Upper lobe of left lung (tissue), 6 donors: ENCODE results near the gene CROCC. TPM values are rescaled to one million over a fixed set of nuclear protein-coding genes. Genes with fewer than 3 reads are reported as not detected.
A peak's percentile ranks its signal among the peaks of the same experiment; 100 is the strongest.
"Not testable (repeated sequence)": the region's sequence is repeated elsewhere in the genome, so short reads cannot be mapped to it uniquely, and the experiment has no call there.

Experiments
- ATAC-seq, 2 donors: fragments of 200-7000 bp; cut with Tn5 transposase; one replicate each; pipeline ENCODE4 v1.9.1; 2022; ENCODE audit warnings: mild to moderate bottlenecking in 2 of 2, moderate library complexity in 2 of 2; ENCODE audit not compliant: low FRiP score in 2 of 2
- DNase-seq, 2 donors: peaks; one replicate each; pipeline ENCODE4 v3.0.0-alpha.2; 2019 to 2020
- H3K27ac ChIP-seq, 4 donors: fragments of 200-600 bp; sonication (generic); one replicate each; pipeline ENCODE4 v1.5.1; 2016 to 2019
- H3K27me3 ChIP-seq, 4 donors: fragments of 200-600 bp; sonication (generic); one replicate each; pipeline ENCODE4 v1.5.1; 2017 to 2019
- H3K36me3 ChIP-seq, 4 donors: fragments of 200-600 bp; sonication (generic); one replicate each; pipeline ENCODE4 v1.5.1; 2016 to 2019
- H3K4me1 ChIP-seq, 4 donors: fragments of 200-600 bp; sonication (generic); one replicate each; pipeline ENCODE4 v1.5.1; 2018 to 2019
- H3K4me3 ChIP-seq, 4 donors: fragments of 200-600 bp; sonication (generic); one replicate each; pipeline ENCODE4 v1.5.1; 2017 to 2019; ENCODE audit warnings: mild to moderate bottlenecking in 2 of 4, moderate library complexity in 1 of 4
- H3K9me3 ChIP-seq, 4 donors: fragments of 200-600 bp; sonication (generic); one replicate each; pipeline ENCODE4 v1.5.1; 2018 to 2019
- CTCF ChIP-seq, 6 experiments: fragments of 450-650 bp in 4 of 6; fragments of 200-600 bp in 2 of 6; sonication (generic) in 2 of 6; IDR thresholded peaks; one replicate each; pipeline ENCODE4 v1.5.1; 2016 to 2019; ENCODE audit warnings: antibody characterized with exemption in 6 of 6
- EP300 ChIP-seq, 4 donors: sonication (generic); formaldehyde crosslinking; IDR thresholded peaks; one replicate each; pipeline ENCODE4 v1.5.1; 2017; ENCODE audit warnings: antibody characterized with exemption in 4 of 4, control low read depth in 2 of 4
- POLR2A ChIP-seq, 4 donors: fragments of 450-650 bp; IDR thresholded peaks; one replicate each; pipeline ENCODE4 v1.5.1; 2016 to 2017; ENCODE audit warnings: antibody characterized with exemption in 4 of 4, mild to moderate bottlenecking in 2 of 4
- POLR2AphosphoS5 ChIP-seq, 2 donors: sonication (generic); formaldehyde crosslinking; IDR thresholded peaks; one replicate each; pipeline ENCODE4 v1.5.1; 2017; ENCODE audit warnings: antibody characterized with exemption in 2 of 2
- WGBS, 2 donors: methylation state at CpG; one replicate each; pipeline ENCODE4 v1.1.5; 2017 to 2018; 5-methylcytosine and 5-hydroxymethylcytosine counted together
- total RNA-seq, 6 donors: library from RNA; depleted of rRNA in 4 of 6; stranded (reverse); fragments of >200 nt in 4 of 6; gene quantifications; one replicate each; pipeline versions ENCODE4 v1.1.0 to v1.2.1, GENCODE V29; 2016 to 2021
- donor health status: DM: no; HTN: no; CAD: no; lungs with moderate emphysema.
- donor health status: DM: no; HTN: yes; CAD: no; lungs with severe emphysema.

CROCC gene
- total RNA-seq, 6 donors from 2014 or later = 21.0 to 184 (median 48.9) TPM

- not testable (repeated sequence) for H3K4me3 ChIP-seq, ATAC-seq, H3K9me3 ChIP-seq, H3K27me3 ChIP-seq, DNase-seq, H3K36me3 ChIP-seq, H3K27ac ChIP-seq
- 80 to 85% methylated on average over 6 of the region's 6 CpGs for WGBS, 2 donors
- peaks cover 7 to 19% (median 10%) of the 10 kb centered on the region in 4 donors for H3K4me1 ChIP-seq
Observed at GRCh38 chr1:16894338-16894737, 27.4 kb upstream of the CROCC start.

GRCh38 chr1:16895233-16895597 is 26.5 kb upstream of the CROCC start:
- not testable (repeated sequence) for DNase-seq, ATAC-seq, H3K36me3 ChIP-seq, H3K27me3 ChIP-seq, H3K9me3 ChIP-seq
- peak overlapping the region; percentile 33 to 93 (median 90) for H3K27ac ChIP-seq
- WGBS, 2 donors = 0 to 1% methylated on average over 4 to 5 of the region's 6 CpGs
- H3K4me1 ChIP-seq = peaks cover 6 to 12% (median 7%) of the 10 kb centered on the region in 4 donors
- H3K4me3 ChIP-seq = peak overlapping the region in 3 of 4 donors; percentile 34 to 43 (median 42)

GRCh38 chr1:16895598-16896315 is 26.0 kb upstream of the CROCC start, which contains the start of gene RNU1-2:
Gene RNU1-2, plus strand, starts transcription at chr1:16895980.
- peak within 1 kb of the TSS; percentile 85 to 93 (median 90) for H3K27ac ChIP-seq
- DNase-seq (peak in 1 of 2 donors; percentile 96), ATAC-seq (peak; percentile 100)
- H3K27me3 ChIP-seq, H3K9me3 ChIP-seq, H3K36me3 ChIP-seq: not testable (repeated sequence)
- peak in 2 of 4 donors; percentile 73 to 90 for TF ChIP-seq POLR2A (IDR thresholded peaks at IDR 0.05)
- peak; percentile 65 to 97 for TF ChIP-seq POLR2AphosphoS5 (IDR thresholded peaks at IDR 0.05)
- H3K4me3 ChIP-seq = peak within 1 kb of the TSS in 3 of 4 donors; percentile 34 to 43 (median 42)
- 1% methylated on average over 12 to 30 of the region's 39 CpGs for WGBS, 2 donors
- peaks cover 6 to 12% (median 7%) of the 10 kb centered on the region in 4 donors for H3K4me1 ChIP-seq

- Histone ChIP-seq H3K4me3 (peak overlapping the region in 3 of 4 donors; percentile 19 to 32 (median 26)), H3K27ac (peak overlapping the region; percentile 31 to 93 (median 82)), H3K4me1 (peaks cover 6 to 12% (median 7%) of the 10 kb centered on the region in 4 donors)
- DNase-seq = peak in 1 of 2 donors; percentile 55
- not testable (repeated sequence) for ATAC-seq, H3K36me3 ChIP-seq, H3K9me3 ChIP-seq, H3K27me3 ChIP-seq
- 21% methylated on average over 20 to 23 of the region's 24 CpGs for WGBS, 2 donors
Observed at GRCh38 chr1:16896316-16897055, 25.2 kb upstream of the CROCC start.

GRCh38 chr1:16897653-16898052 is 24.1 kb upstream of the CROCC start:
- WGBS, 2 donors = 40 to 67% methylated on average over 1 of the region's 1 CpG

GRCh38 chr1:16898298-16898697 is 23.4 kb upstream of the CROCC start:
- not testable (repeated sequence) for ATAC-seq, H3K9me3 ChIP-seq, DNase-seq, H3K4me1 ChIP-seq, H3K27me3 ChIP-seq, H3K36me3 ChIP-seq, H3K27ac ChIP-seq, H3K4me3 ChIP-seq

More at GRCh38 chr1:16897653-16898052, 24.1 kb upstream of the CROCC start:
- H3K27me3 ChIP-seq, H3K9me3 ChIP-seq, ATAC-seq, H3K27ac ChIP-seq, DNase-seq, H3K4me3 ChIP-seq, H3K36me3 ChIP-seq: not testable (repeated sequence)
- H3K4me1 ChIP-seq = peaks cover 6 to 12% (median 7%) of the 10 kb centered on the region in 4 donors

GRCh38 chr1:16899020-16899419 is 22.7 kb upstream of the CROCC start:
- 79 to 87% methylated on average over 2 of the region's 2 CpGs for WGBS, 2 donors
- not testable (repeated sequence) for H3K27ac ChIP-seq, H3K4me3 ChIP-seq, ATAC-seq, H3K9me3 ChIP-seq, H3K27me3 ChIP-seq, H3K36me3 ChIP-seq, DNase-seq
- peaks cover 9 to 13% (median 12%) of the 10 kb centered on the region in 4 donors for H3K4me1 ChIP-seq

GRCh38 chr1:16900751-16901150 is 21.0 kb upstream of the CROCC start:
- DNase-seq (no peak), ATAC-seq (no peak)
- TF ChIP-seq EP300 (IDR thresholded peaks at IDR 0.05) (no peak), POLR2A (IDR thresholded peaks at IDR 0.05) (no peak), CTCF (IDR thresholded peaks at IDR 0.05) (peak in 2 of 6 experiments; percentile 14 to 22), POLR2AphosphoS5 (IDR thresholded peaks at IDR 0.05) (no peak)
- Histone ChIP-seq H3K36me3 (no peaks in the 10 kb centered on the region), H3K27ac (no peak overlapping the region), H3K4me1 (peaks cover 16 to 23% (median 17%) of the 10 kb centered on the region in 4 donors), H3K9me3 (peaks cover 0 to 4% (median 0%) of the 10 kb centered on the region in 4 donors), H3K4me3 (no peak overlapping the region), H3K27me3 (no peaks in the 10 kb centered on the region)
- WGBS, 2 donors = 50 to 63% methylated on average over 2 of the region's 2 CpGs

- not testable (repeated sequence) for ATAC-seq, H3K9me3 ChIP-seq, H3K27me3 ChIP-seq, H3K4me3 ChIP-seq, H3K27ac ChIP-seq, DNase-seq, H3K36me3 ChIP-seq
- peaks cover 15 to 23% (median 17%) of the 10 kb centered on the region in 4 donors for H3K4me1 ChIP-seq
- 54 to 57% methylated on average over 2 of the region's 2 CpGs for WGBS, 2 donors
Observed at GRCh38 chr1:16901371-16901770, 20.4 kb upstream of the CROCC start.
